ENCODE results near the gene PAPPA. TPM values are rescaled to one million over a fixed set of nuclear protein-coding genes. Genes with fewer than 3 reads are reported as not detected.

The PAPPA gene
- total RNA-seq, 1 donor from 2014 or later, result 172 TPM

GRCh38 chr9:116187570-116188170 lies 34.1 kb downstream of the PAPPA start:
- no peaks in the 10 kb centered on the region for H3K79me2 ChIP-seq (ENCODE audit: insufficient read depth, low read length)
- FAIRE-seq, result no peak
- H3K9me3 Mint-ChIP-seq (ENCODE audit: unreplicated experiment), result peaks cover 1% of the 10 kb centered on the region

DNA sequence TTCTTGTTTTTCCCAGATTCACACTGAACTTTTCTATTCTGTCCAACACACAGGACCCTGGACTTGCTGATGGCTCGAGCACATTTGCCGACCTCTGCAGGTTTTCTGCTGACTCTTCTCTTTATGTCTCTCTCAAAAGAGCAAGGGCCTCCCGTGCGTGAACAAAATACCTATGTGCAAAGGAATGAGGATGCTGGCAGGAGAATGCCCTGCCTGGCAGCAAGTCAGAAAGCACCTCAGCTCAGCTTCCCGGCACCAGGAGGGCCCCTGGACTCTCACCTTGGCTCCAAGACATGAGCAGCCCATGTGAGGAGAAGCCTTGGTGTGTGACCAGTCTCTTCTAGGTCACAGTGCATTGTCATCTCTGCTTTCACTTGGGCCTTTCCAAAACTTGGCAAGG lies 36.1 kb downstream of the PAPPA start:
- DNase-seq (ENCODE audit: low read depth), result no peak
- Mint-ChIP-seq H3K4me1 (ENCODE audit: low read depth, unreplicated experiment) (peaks cover 41% of the 10 kb centered on the region), H3K9me3 (ENCODE audit: unreplicated experiment) (no peaks in the 10 kb centered on the region), H3K36me3 (ENCODE audit: low read depth, unreplicated experiment) (peaks cover 38% of the 10 kb centered on the region), H3K4me3 (ENCODE audit: unreplicated experiment) (no peak overlapping the region), H3K27me3 (ENCODE audit: low read depth, unreplicated experiment) (no peaks in the 10 kb centered on the region), H3K27ac (ENCODE audit: unreplicated experiment) (no peak overlapping the region)
- Histone ChIP-seq H3K27ac (ENCODE audit: low read depth, low read length) (no peak overlapping the region), H4K20me1 (ENCODE audit: insufficient read depth, low read length) (peaks cover 5% of the 10 kb centered on the region), H3K9ac (ENCODE audit: low read length) (no peak overlapping the region), H3K27me3 (ENCODE audit: insufficient read depth, low read length) (peaks cover 4% of the 10 kb centered on the region), H3K36me3 (ENCODE audit: insufficient read depth, low read length) (no peaks in the 10 kb centered on the region), H3K9me3 (ENCODE audit: insufficient read depth, low read depth, low read length) (no peaks in the 10 kb centered on the region), H3K4me2 (ENCODE audit: low read length) (no peak overlapping the region), H3K4me1 (ENCODE audit: insufficient read depth, low read length) (peaks cover 20% of the 10 kb centered on the region), H3K4me3 (ENCODE audit: insufficient read depth, low read depth, low read length) (no peak overlapping the region), H3K79me2 (ENCODE audit: insufficient read depth, low read length) (no peaks in the 10 kb centered on the region), H2AFZ (ENCODE audit: low read depth, low read length) (no peak overlapping the region)
- no peak for TF ChIP-seq EZH2 (IDR thresholded peaks at IDR 0.05; ENCODE audit: insufficient read depth, low read length)
- no peak for TF ChIP-seq CTCF (IDR thresholded peaks at IDR 0.05; ENCODE audit: insufficient read depth, low read depth, low read length)
- no peak for FAIRE-seq

More at GRCh38 chr9:116187570-116188170, 34.1 kb downstream of the PAPPA start:
- Histone ChIP-seq H2AFZ (ENCODE audit: low read depth, low read length) (no peak overlapping the region), H3K4me3 (ENCODE audit: insufficient read depth, low read depth, low read length) (no peak overlapping the region), H4K20me1 (ENCODE audit: insufficient read depth, low read length) (peaks cover 9% of the 10 kb centered on the region), H3K4me1 (ENCODE audit: insufficient read depth, low read length) (peaks cover 4% of the 10 kb centered on the region), H3K9ac (ENCODE audit: low read length) (no peak overlapping the region), H3K9me3 (ENCODE audit: insufficient read depth, low read depth, low read length) (no peaks in the 10 kb centered on the region), H3K36me3 (ENCODE audit: insufficient read depth, low read length) (no peaks in the 10 kb centered on the region), H3K27ac (ENCODE audit: low read depth, low read length) (no peak overlapping the region), H3K4me2 (ENCODE audit: low read length) (no peak overlapping the region), H3K27me3 (ENCODE audit: insufficient read depth, low read length) (peaks cover 6% of the 10 kb centered on the region)
- TF ChIP-seq EZH2 (IDR thresholded peaks at IDR 0.05; ENCODE audit: insufficient read depth, low read length) (no peak), CTCF (IDR thresholded peaks at IDR 0.05; ENCODE audit: insufficient read depth, low read depth, low read length) (no peak)
- Mint-ChIP-seq H3K27me3 (ENCODE audit: low read depth, unreplicated experiment) (no peaks in the 10 kb centered on the region), H3K27ac (ENCODE audit: unreplicated experiment) (no peak overlapping the region), H3K36me3 (ENCODE audit: low read depth, unreplicated experiment) (peaks cover 48% of the 10 kb centered on the region), H3K4me1 (ENCODE audit: low read depth, unreplicated experiment) (peaks cover 33% of the 10 kb centered on the region), H3K4me3 (ENCODE audit: unreplicated experiment) (no peak overlapping the region)
- DNase-seq (ENCODE audit: low read depth), result no peak
